ENCODE data around the gene RAB24. TPM values are rescaled to one million over a fixed set of nuclear protein-coding genes. Genes with fewer than 3 reads are reported as not detected.

RAB24 gene
- total RNA-seq, 2 experiments from 2014 or later: 21.7 to 22.1 TPM

GRCh38 chr5:177332031-177332895 is 28.7 kb upstream of the RAB24 start:
- Mint-ChIP-seq H3K27me3 (no peaks in the 10 kb centered on the region), H3K36me3 (peaks cover 37% of the 10 kb centered on the region), H3K4me1 (ENCODE audit: low read depth) (peaks cover 4% of the 10 kb centered on the region), H3K27ac (no peak overlapping the region), H3K9me3 (no peaks in the 10 kb centered on the region), H3K4me3 (no peak overlapping the region)
- POLR2A ChIA-PET: no interaction called here
- CTCF ChIA-PET: no interaction called here
- intact Hi-C loops (cut with micrococcal nuclease): no loop called here
- DNase-seq: no peak

GRCh38 chr5:177330991-177331842 is 27.7 kb upstream of the RAB24 start:
- Mint-ChIP-seq H3K4me1 (ENCODE audit: low read depth) (peaks cover 4% of the 10 kb centered on the region), H3K4me3 (no peak overlapping the region), H3K9me3 (no peaks in the 10 kb centered on the region), H3K27me3 (no peaks in the 10 kb centered on the region), H3K27ac (no peak overlapping the region), H3K36me3 (peaks cover 32% of the 10 kb centered on the region)
- intact Hi-C loops (cut with micrococcal nuclease): no loop called here
- ChIA-PET POLR2A (interaction anchor here (1.4 kb wide), 1 partner anchor 12 kb away, joined by 3 read pairs; no protein-coding TSS in a partner anchor), CTCF (interaction anchor here (0.6 to 1.8 kb wide), 2 partner anchors 13 to 124 kb away, joined by 3 to 4 read pairs; no protein-coding TSS in a partner anchor)
- DNase-seq: no peak

- intact Hi-C loops (cut with micrococcal nuclease): no loop called here
- Mint-ChIP-seq H3K36me3 (peaks cover 26% of the 10 kb centered on the region), H3K9me3 (no peaks in the 10 kb centered on the region), H3K4me1 (ENCODE audit: low read depth) (peaks cover 4% of the 10 kb centered on the region), H3K27ac (no peak overlapping the region), H3K4me3 (no peak overlapping the region), H3K27me3 (no peaks in the 10 kb centered on the region)
- POLR2A ChIA-PET: no interaction called here
- DNase-seq: no peak
- CTCF ChIA-PET: interaction anchor here (0.6 to 1.8 kb wide), 2 partner anchors 12 to 171 kb away, joined by 4 read pairs; no protein-coding TSS in a partner anchor
These were observed 26.4 kb upstream of the RAB24 start for GRCh38 chr5:177329883-177330282.

DNA sequence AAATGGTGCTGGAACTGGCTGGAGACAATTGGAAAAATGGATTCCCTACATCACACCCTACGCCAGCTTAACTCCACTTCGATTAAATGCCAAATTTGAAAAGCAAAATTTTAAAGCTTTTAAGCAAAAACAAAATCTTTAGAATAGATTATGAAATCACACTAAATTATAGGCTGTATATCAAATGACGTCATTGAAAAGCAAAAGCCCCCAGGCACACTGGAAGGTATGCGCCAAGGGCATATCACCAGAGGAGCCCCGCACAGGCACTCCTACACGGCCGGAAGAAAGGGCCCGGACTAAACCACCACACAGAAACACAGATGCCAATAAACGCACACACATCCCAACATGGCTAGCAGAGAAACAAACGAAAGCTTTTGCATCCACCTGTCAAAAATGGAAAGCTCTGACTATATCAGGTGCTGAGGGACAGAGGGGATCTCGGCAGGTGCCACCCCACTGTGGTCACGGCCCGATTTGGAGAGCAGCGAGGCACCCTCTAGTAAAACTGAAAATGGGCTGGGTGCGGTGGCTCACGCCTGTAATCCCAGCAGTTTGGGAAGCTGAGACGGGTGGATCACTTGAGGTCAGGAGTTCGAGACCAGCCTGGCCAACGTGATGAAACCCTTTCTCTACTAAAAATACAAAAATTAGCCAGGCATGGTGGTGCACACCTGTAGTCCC is 25.2 kb upstream of the RAB24 start:
- Mint-ChIP-seq H3K27ac (no peak overlapping the region), H3K4me1 (ENCODE audit: low read depth) (peaks cover 4% of the 10 kb centered on the region), H3K27me3 (no peaks in the 10 kb centered on the region), H3K36me3 (peaks cover 17% of the 10 kb centered on the region), H3K4me3 (no peak overlapping the region), H3K9me3 (no peaks in the 10 kb centered on the region)
- ChIA-PET POLR2A (no interaction called here), CTCF (interaction anchor here (1.1 to 1.8 kb wide), 3 partner anchors 11 to 20 kb away, joined by 4 to 7 read pairs (median 4); no protein-coding TSS in a partner anchor)
- no peak for DNase-seq
- intact Hi-C loops (cut with micrococcal nuclease): no loop called here

DNA sequence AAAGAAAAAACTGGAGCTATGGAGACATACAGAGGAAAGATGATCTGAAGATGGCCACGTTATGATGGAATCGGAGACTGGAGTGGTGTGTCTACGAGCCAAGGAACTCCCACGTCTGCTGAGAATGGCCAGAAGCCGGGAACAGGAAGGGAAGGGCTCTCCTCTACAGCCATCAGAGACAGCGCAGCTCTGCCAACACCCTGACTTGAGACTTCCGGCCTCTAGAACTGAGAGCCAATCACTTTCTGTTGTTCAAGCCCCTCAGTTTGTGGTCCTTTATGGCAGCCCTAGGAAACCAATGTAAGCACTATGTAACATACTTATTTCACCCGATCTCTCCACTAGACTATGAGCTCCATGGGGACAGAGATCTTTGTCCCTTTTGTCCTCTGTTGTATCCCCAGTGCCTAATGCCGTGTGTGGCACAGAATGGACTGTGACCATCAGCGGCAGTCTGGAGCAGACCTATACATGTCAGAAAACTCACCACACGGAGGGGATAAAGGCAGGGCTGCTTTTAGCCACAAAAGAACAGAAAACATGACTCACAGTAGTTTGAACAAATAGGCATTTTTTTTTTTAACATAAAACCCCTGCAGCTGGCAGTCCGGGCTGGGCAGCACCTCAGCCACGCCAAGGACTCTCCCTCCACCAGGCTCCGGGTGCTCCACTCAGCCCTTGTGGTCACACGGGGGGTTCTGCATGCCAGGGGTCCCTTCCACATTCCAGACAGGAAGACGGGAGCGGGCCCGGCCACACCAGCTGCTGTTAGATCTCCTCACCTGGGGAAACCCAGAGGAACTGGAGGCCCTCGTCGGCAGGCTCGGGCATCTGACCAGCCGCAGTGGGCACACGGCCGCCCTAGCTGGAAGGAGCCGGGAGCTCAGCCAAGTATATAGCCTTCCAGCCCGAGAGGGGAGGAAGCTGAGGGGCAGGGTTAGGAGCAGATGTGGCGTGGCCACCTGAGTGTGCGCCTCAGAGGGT is 24.3 kb upstream of the RAB24 start:
- no peaks in the 10 kb centered on the region for H3K27me3 Mint-ChIP-seq
- H3K27ac Mint-ChIP-seq: peak overlapping the region; percentile 34
- ChIA-PET CTCF (interaction anchor here (0.8 to 1.8 kb wide), 6 partner anchors 10 to 75 kb away, joined by 3 to 7 read pairs (median 4); partner anchors contain the start of gene MXD3), POLR2A (interaction anchor here (1.1 kb wide), 1 partner anchor 25 kb away, joined by 3 read pairs; the partner anchor contains the start of genes PRELID1 and RAB24)
- H3K4me3 Mint-ChIP-seq: no peak overlapping the region
- no peaks in the 10 kb centered on the region for H3K9me3 Mint-ChIP-seq
- peaks cover 4% of the 10 kb centered on the region for H3K4me1 Mint-ChIP-seq (ENCODE audit: low read depth)
- no peak for DNase-seq
- H3K36me3 Mint-ChIP-seq: peaks cover 10% of the 10 kb centered on the region
- intact Hi-C loops (cut with micrococcal nuclease): no loop called here

DNA sequence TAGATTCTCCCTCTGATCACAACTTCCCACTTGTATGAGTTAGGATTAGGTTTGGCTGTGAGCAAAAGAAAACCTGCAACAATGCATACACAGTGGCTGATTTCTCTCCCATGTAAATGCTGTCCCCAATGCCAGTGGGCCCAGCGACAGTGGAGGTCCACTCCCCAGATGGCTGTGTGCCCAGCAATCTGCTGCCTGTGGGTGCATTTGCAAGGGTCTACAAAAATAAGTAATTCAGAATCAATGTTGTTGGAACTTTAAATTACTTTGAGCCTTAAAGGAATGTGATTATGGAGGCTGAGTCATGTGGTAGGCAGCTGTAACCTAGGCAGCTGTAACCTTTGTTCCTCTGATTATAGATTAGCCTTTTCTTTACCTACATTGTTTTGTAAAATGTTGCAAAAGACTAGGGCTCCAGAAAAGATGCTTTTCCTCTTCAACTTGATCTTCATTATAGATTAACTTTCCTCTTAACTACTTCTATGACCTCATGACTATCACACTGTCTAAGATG is 22.4 kb upstream of the RAB24 start:
- intact Hi-C loops (cut with micrococcal nuclease): no loop called here
- no peak for DNase-seq
- H3K4me3 Mint-ChIP-seq: no peak overlapping the region
- H3K9me3 Mint-ChIP-seq: no peaks in the 10 kb centered on the region
- H3K27ac Mint-ChIP-seq: no peak overlapping the region
- H3K36me3 Mint-ChIP-seq: peaks cover 9% of the 10 kb centered on the region
- ChIA-PET CTCF (interaction anchor here (0.6 to 1.7 kb wide), 2 partner anchors 22 to 213 kb away, joined by 3 read pairs; no protein-coding TSS in a partner anchor), POLR2A (interaction anchor here (0.5 kb wide), 1 partner anchor 13 kb away, joined by 4 read pairs; no protein-coding TSS in a partner anchor)
- peaks cover 4% of the 10 kb centered on the region for H3K4me1 Mint-ChIP-seq (ENCODE audit: low read depth)
- no peaks in the 10 kb centered on the region for H3K27me3 Mint-ChIP-seq

GRCh38 chr5:177320879-177321278 is 17.4 kb upstream of the RAB24 start:
- Mint-ChIP-seq H3K4me1 (ENCODE audit: low read depth) (peaks cover 14% of the 10 kb centered on the region), H3K36me3 (peaks cover 6% of the 10 kb centered on the region), H3K4me3 (no peak overlapping the region), H3K27ac (no peak overlapping the region), H3K9me3 (peaks cover 8% of the 10 kb centered on the region), H3K27me3 (no peaks in the 10 kb centered on the region)
- intact Hi-C loops (cut with micrococcal nuclease): no loop called here
- no peak for DNase-seq
- ChIA-PET CTCF (interaction anchor here (1.0 to 6.0 kb wide), 4 partner anchors 12 to 181 kb away, joined by 3 to 52 read pairs (median 10); no protein-coding TSS in a partner anchor), POLR2A (no interaction called here)

GRCh38 chr5:177319913-177320588 is 16.5 kb upstream of the RAB24 start:
- Mint-ChIP-seq H3K27me3 (no peaks in the 10 kb centered on the region), H3K27ac (no peak overlapping the region), H3K9me3 (peaks cover 8% of the 10 kb centered on the region), H3K36me3 (peaks cover 6% of the 10 kb centered on the region), H3K4me1 (ENCODE audit: low read depth) (peaks cover 14% of the 10 kb centered on the region), H3K4me3 (no peak overlapping the region)
- peak; percentile 60 for DNase-seq
- POLR2A ChIA-PET: interaction anchor here (1.1 to 1.3 kb wide), 2 partner anchors 10 to 32 kb away, joined by 3 to 5 read pairs; partner anchors contain the start of gene LMAN2
- intact Hi-C loops (cut with micrococcal nuclease): no loop called here
- CTCF ChIA-PET: interaction anchor here (1.1 to 6.0 kb wide), 8 partner anchors 11 to 206 kb away, joined by 3 to 52 read pairs (median 16); partner anchors contain the start of gene LMAN2

GRCh38 chr5:177317959-177318377 is 14.4 kb upstream of the RAB24 start:
- H3K36me3 Mint-ChIP-seq: peaks cover 5% of the 10 kb centered on the region
- no peak overlapping the region for H3K27ac Mint-ChIP-seq
- H3K4me1 Mint-ChIP-seq (ENCODE audit: low read depth): peaks cover 15% of the 10 kb centered on the region
- ChIA-PET POLR2A (interaction anchor here (0.6 to 1.4 kb wide), 4 partner anchors 13 to 112 kb away, joined by 3 read pairs; no protein-coding TSS in a partner anchor), CTCF (interaction anchor here (0.7 to 6.0 kb wide), 26 partner anchors 9 to 274 kb away, joined by 3 to 52 read pairs (median 4); partner anchors contain the start of genes LMAN2 and TMED9)
- intact Hi-C loops (cut with micrococcal nuclease): loop anchor here (1.0 kb wide), 2 partner anchors 72 to 86 kb away; no protein-coding TSS in a partner anchor
- peak; percentile 86 for DNase-seq
- no peak overlapping the region for H3K4me3 Mint-ChIP-seq
- no peaks in the 10 kb centered on the region for H3K27me3 Mint-ChIP-seq
- peaks cover 8% of the 10 kb centered on the region for H3K9me3 Mint-ChIP-seq

DNA sequence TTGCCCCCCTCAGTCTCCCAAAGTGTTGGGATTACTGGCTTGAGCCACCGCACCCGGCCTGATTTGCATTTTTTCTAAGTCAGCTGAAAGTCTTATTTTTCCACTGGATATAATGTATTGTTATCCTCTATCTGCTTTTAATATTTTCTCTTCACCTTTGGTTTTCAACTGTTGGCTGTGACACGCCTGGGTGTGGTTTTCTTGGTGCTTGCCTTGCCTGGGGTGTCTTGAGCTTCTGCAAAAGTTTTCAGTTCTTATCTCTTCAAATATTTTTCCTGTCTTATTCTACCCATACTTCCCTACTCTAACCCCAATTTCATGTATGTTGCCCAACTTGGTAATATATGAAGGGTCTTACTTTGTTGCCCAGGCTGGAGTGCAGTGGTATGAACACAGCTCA is 12.5 kb upstream of the RAB24 start:
- DNase-seq: no peak
- POLR2A ChIA-PET: no interaction called here
- Mint-ChIP-seq H3K36me3 (peaks cover 7% of the 10 kb centered on the region), H3K27me3 (no peaks in the 10 kb centered on the region), H3K4me3 (no peak overlapping the region), H3K9me3 (peaks cover 8% of the 10 kb centered on the region), H3K27ac (no peak overlapping the region), H3K4me1 (ENCODE audit: low read depth) (peaks cover 21% of the 10 kb centered on the region)
- intact Hi-C loops (cut with micrococcal nuclease): no loop called here
- CTCF ChIA-PET: interaction anchor here (0.9 to 6.0 kb wide), 8 partner anchors 20 to 186 kb away, joined by 3 to 52 read pairs (median 6); no protein-coding TSS in a partner anchor
